ENCODE data around the gene NTNG1.

GRCh38 chr1:107171333-107171732 lies 30.5 kb downstream of the NTNG1 start:
- TF ChIP-seq GATA2 (IDR thresholded peaks at IDR 0.05; ENCODE audit: low read depth, low read length) = no peak
- TF ChIP-seq GATA3 (IDR thresholded peaks at IDR 0.05; ENCODE audit: low read depth, low read length) = no peak

Data from SH-SY5Y (cell line).